NT2/D1 (cell line): ENCODE measurements around the gene LARP4B.

Experiments
- SUZ12 ChIP-seq: IDR thresholded peaks from 2 replicates; pipeline ENCODE4 v1.6.1; 2011; ENCODE audit not compliant: insufficient read length, insufficient read depth; ENCODE audit errors: extremely low read depth
- YY1 ChIP-seq: IDR thresholded peaks from 2 replicates; pipeline ENCODE4 v1.6.1; 2011; ENCODE audit not compliant: insufficient read length, insufficient read depth
- ZNF274 ChIP-seq: IDR thresholded peaks from 2 replicates; pipeline ENCODE4 v1.6.1; 2011; ENCODE audit warnings: mild to moderate bottlenecking, low read depth, low read length

DNA sequence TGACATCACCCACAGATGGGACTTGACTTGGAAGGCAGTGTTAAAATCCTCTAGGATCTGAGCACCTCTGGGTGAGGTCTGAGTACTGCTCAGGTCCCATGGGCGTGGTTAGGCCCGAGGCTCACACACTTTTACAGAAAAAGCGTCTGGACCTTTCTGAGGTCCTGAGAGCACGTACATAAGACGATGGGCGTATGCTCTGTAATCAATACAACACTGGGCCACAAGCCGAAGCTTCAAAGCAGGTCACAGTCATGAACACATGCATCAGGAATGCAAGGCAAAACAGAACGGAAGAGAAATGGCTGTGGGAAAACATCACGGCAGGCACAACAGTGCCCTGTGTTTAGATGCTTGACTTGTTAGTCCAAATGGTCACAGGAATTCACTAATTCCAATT lies 112.2 kb downstream of the LARP4B start:
- TF ChIP-seq YY1, result no peak
- TF ChIP-seq ZNF274, result no peak
- no peak for TF ChIP-seq SUZ12
